ENCODE measurements around the gene SLIT3.

Gene SLIT3

GRCh38 chr5:169174923-169175322 is 126.0 kb downstream of the SLIT3 start:
- no peak for DNase-seq (ENCODE audit: low read depth)

GRCh38 chr5:169173372-169173771 is 127.6 kb downstream of the SLIT3 start:
- DNase-seq (ENCODE audit: low read depth), result peak; percentile 55

- no peak for DNase-seq (ENCODE audit: low read depth)
Measured at GRCh38 chr5:169171515-169171914, 129.4 kb downstream of the SLIT3 start.

- DNase-seq (ENCODE audit: low read depth), result peak; percentile 40
Measured at GRCh38 chr5:169169783-169170182, 131.2 kb downstream of the SLIT3 start.

- DNase-seq (ENCODE audit: low read depth), result no peak
Measured at GRCh38 chr5:169168280-169168679, 132.7 kb downstream of the SLIT3 start.

GRCh38 chr5:169166078-169166477 is 134.9 kb downstream of the SLIT3 start:
- DNase-seq (ENCODE audit: low read depth), result no peak

GRCh38 chr5:169165052-169165451 is 135.9 kb downstream of the SLIT3 start:
- DNase-seq (ENCODE audit: low read depth), result no peak

- DNase-seq (ENCODE audit: low read depth), result peak; percentile 79
Measured at GRCh38 chr5:169164481-169164925, 136.4 kb downstream of the SLIT3 start.

GRCh38 chr5:169162407-169162806 is 138.5 kb downstream of the SLIT3 start:
- DNase-seq (ENCODE audit: low read depth), result peak; percentile 83

- DNase-seq (ENCODE audit: low read depth), result peak; percentile 96
Measured at GRCh38 chr5:169161022-169161680, 139.8 kb downstream of the SLIT3 start.

- peak; percentile 74 for DNase-seq (ENCODE audit: low read depth)
Measured at GRCh38 chr5:169160405-169160901, 140.5 kb downstream of the SLIT3 start.

- no peak for DNase-seq (ENCODE audit: low read depth)
Measured at GRCh38 chr5:169158764-169159163, 142.2 kb downstream of the SLIT3 start.

GRCh38 chr5:169157064-169157463 is 143.9 kb downstream of the SLIT3 start:
- DNase-seq (ENCODE audit: low read depth), result no peak

GRCh38 chr5:169154679-169155078 is 146.3 kb downstream of the SLIT3 start:
- DNase-seq (ENCODE audit: low read depth), result no peak

GRCh38 chr5:169153405-169153804 is 147.5 kb downstream of the SLIT3 start:
- no peak for DNase-seq (ENCODE audit: low read depth)

GRCh38 chr5:169152946-169153345 is 148.0 kb downstream of the SLIT3 start:
- DNase-seq (ENCODE audit: low read depth), result no peak

GRCh38 chr5:169152453-169152852 is 148.5 kb downstream of the SLIT3 start:
- no peak for DNase-seq (ENCODE audit: low read depth)

- no peak for DNase-seq (ENCODE audit: low read depth)
Measured at GRCh38 chr5:169151051-169151805, 149.7 kb downstream of the SLIT3 start.

GRCh38 chr5:169150108-169150507 is 150.8 kb downstream of the SLIT3 start:
- DNase-seq (ENCODE audit: low read depth), result no peak

GRCh38 chr5:169149317-169149716 is 151.6 kb downstream of the SLIT3 start:
- no peak for DNase-seq (ENCODE audit: low read depth)

GRCh38 chr5:169148138-169148740 is 152.7 kb downstream of the SLIT3 start:
- DNase-seq (ENCODE audit: low read depth), result no peak

GRCh38 chr5:169147534-169147933 is 153.4 kb downstream of the SLIT3 start:
- DNase-seq (ENCODE audit: low read depth), result no peak

GRCh38 chr5:169146158-169146557 is 154.8 kb downstream of the SLIT3 start:
- DNase-seq (ENCODE audit: low read depth), result no peak

Data from EH (cell line).